Natural killer cell (primary cell): ENCODE measurements around the gene KPNA2. TPM values are rescaled to one million over a fixed set of nuclear protein-coding genes. Genes with fewer than 3 reads are reported as not detected.

Experiments used
- ATAC-seq, 3 donors: fragments of 150-1000 bp in 2 of 3; fragments of 200-7000 bp in 1 of 3; cut with Tn5 transposase; 1 replicate in 1 of 3; 2 replicates in 2 of 3; pipeline ENCODE4 v1.10.0; 2021; ENCODE audit warnings: mild to moderate bottlenecking in 2 of 3, moderate library complexity in 2 of 3
- DNase-seq, 2 donors: peaks; one replicate each; pipeline versions ENCODE4 v3.0.0 to v3.0.0-alpha.2; 2013 to 2021; ENCODE audit warnings: mixed read lengths in 1 of 2
- H3K27ac ChIP-seq: one replicate; pipeline ENCODE4 v1.5.1; 2013; ENCODE audit warnings: mild to moderate bottlenecking, low read length
- H3K27me3 ChIP-seq: one replicate; pipeline ENCODE4 v1.6.1; 2013; ENCODE audit warnings: low read length; ENCODE audit not compliant: control insufficient read depth, insufficient read depth
- H3K36me3 ChIP-seq: one replicate; pipeline ENCODE4 v1.6.1; 2013; ENCODE audit warnings: low read length; ENCODE audit not compliant: control insufficient read depth, insufficient read depth
- H3K4me1 ChIP-seq: one replicate; pipeline ENCODE4 v1.6.1; 2013; ENCODE audit warnings: low read length; ENCODE audit not compliant: control insufficient read depth, insufficient read depth
- H3K4me3 ChIP-seq: one replicate; pipeline ENCODE4 v1.5.1; 2013; ENCODE audit warnings: low read length
- H3K9me3 ChIP-seq: one replicate; pipeline ENCODE4 v1.6.1; 2013; ENCODE audit warnings: low read length; ENCODE audit not compliant: control insufficient read depth, insufficient read depth
- H3K27ac Mint-ChIP-seq, 2 donors: one replicate each; pipeline ENCODE4 v1.8.0; 2022; ENCODE audit warnings: mild to moderate bottlenecking in 2 of 2, mixed read lengths in 2 of 2, moderate library complexity in 1 of 2
- H3K27me3 Mint-ChIP-seq, 2 donors: one replicate each; pipeline ENCODE4 v1.8.0; 2022; ENCODE audit warnings: low read depth in 2 of 2, mixed read lengths in 2 of 2
- H3K36me3 Mint-ChIP-seq: one replicate; pipeline ENCODE4 v1.8.0; 2022; ENCODE audit warnings: mixed read lengths
- H3K4me1 Mint-ChIP-seq, 2 donors: one replicate each; pipeline ENCODE4 v1.8.0; 2022; ENCODE audit warnings: mixed read lengths in 2 of 2
- H3K4me3 Mint-ChIP-seq: one replicate; pipeline ENCODE4 v1.8.0; 2022; ENCODE audit warnings: mild to moderate bottlenecking, moderate library complexity, mixed read lengths
- H3K9me3 Mint-ChIP-seq, 2 donors: one replicate each; pipeline ENCODE4 v1.8.0; 2022; ENCODE audit warnings: mixed read lengths in 2 of 2
- WGBS: methylation state at CpG from one replicate; pipeline ENCODE4 v1.1.7; 2013; ENCODE audit warnings: missing lambda C conversion rate; ENCODE audit not compliant: insufficient coverage; 5-methylcytosine and 5-hydroxymethylcytosine counted together
- intact Hi-C: fragments of 100-400 bp; cut with micrococcal nuclease; formaldehyde crosslinking; loops from one replicate; pipeline ENCODE4 v1.14.2; 2022
- total RNA-seq, 4 donors: library from RNA; stranded (reverse); fragments of 120-200 nt in 1 of 4; gene quantifications; one replicate each; pipeline versions ENCODE4 v1.2.3 to v1.2.4, GENCODE V29; 2013 to 2022
- TF ChIP-seq, protein P1 (sequence below): fragments of 200-600 bp; IDR thresholded peaks from one replicate; pipeline ENCODE4 v1.8.0; 2022; ENCODE audit warnings: antibody characterized with exemption

KPNA2 gene
- total RNA-seq, 3 donors from 2014 or later (not counting 1 experiment from before 2014, with no cell fraction given), result 45.1 to 52.8 (median 49.3) TPM

DNA sequence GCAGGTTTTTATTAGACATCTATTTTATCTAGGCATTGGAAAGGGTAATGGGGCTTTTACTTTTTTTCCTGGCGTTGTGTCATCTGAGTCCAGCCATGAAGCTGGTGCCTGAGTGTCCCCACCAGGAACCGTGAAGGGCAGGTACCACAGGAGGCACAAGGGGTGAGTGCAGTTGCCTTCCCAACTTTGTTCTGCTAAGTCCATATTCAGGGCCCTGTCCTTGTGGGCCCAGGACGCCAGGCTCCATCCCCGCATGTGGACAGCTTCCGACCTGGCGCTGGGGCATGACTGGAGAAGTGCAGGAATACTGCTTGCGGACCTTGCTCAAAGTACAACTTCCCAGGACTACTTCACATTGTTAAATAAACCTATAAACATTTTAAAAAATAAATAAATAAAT lies 60.6 kb downstream of the KPNA2 start:
- H3K27me3 Mint-ChIP-seq, result no peaks in the 10 kb centered on the region
- intact Hi-C loops, result no loop called here
- TF ChIP-seq, protein P1, sequence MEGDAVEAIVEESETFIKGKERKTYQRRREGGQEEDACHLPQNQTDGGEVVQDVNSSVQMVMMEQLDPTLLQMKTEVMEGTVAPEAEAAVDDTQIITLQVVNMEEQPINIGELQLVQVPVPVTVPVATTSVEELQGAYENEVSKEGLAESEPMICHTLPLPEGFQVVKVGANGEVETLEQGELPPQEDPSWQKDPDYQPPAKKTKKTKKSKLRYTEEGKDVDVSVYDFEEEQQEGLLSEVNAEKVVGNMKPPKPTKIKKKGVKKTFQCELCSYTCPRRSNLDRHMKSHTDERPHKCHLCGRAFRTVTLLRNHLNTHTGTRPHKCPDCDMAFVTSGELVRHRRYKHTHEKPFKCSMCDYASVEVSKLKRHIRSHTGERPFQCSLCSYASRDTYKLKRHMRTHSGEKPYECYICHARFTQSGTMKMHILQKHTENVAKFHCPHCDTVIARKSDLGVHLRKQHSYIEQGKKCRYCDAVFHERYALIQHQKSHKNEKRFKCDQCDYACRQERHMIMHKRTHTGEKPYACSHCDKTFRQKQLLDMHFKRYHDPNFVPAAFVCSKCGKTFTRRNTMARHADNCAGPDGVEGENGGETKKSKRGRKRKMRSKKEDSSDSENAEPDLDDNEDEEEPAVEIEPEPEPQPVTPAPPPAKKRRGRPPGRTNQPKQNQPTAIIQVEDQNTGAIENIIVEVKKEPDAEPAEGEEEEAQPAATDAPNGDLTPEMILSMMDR, result no peak
- Histone ChIP-seq H3K27ac (no peak overlapping the region), H3K36me3 (no peaks in the 10 kb centered on the region), H3K9me3 (no peaks in the 10 kb centered on the region), H3K4me1 (peaks cover 7% of the 10 kb centered on the region), H3K27me3 (no peaks in the 10 kb centered on the region), H3K4me3 (no peak overlapping the region)
- no peaks in the 10 kb centered on the region for H3K36me3 Mint-ChIP-seq
- ATAC-seq (no peak), DNase-seq (no peak)
- H3K27ac Mint-ChIP-seq, result no peak overlapping the region
- H3K9me3 Mint-ChIP-seq, result no peaks in the 10 kb centered on the region
- H3K4me1 Mint-ChIP-seq, result peaks cover 7 to 11% of the 10 kb centered on the region in 2 donors
- WGBS, result 96% methylated on average over 7 of the region's 7 CpGs
- no peak overlapping the region for H3K4me3 Mint-ChIP-seq

Other genes with a start within 250 kb of the KPNA2 start
- 100 to 1,000 TPM; 168 to 205 (median 193) TPM for gene BPTF, start 210.2 kb upstream of the KPNA2 start, total RNA-seq
- 1 to 10 TPM; 4.3 to 5.8 (median 4.6) TPM for gene C17orf58, start 39.3 kb upstream of the KPNA2 start, total RNA-seq
- 100 to 1,000 TPM in 2 of 3 donors, 10 to 100 TPM in 1; 87.0 to 131 (median 107) TPM for gene AMZ2, start 212.3 kb downstream of the KPNA2 start, total RNA-seq